Measurements from ENCODE around the gene C2CD4B.

DNA sequence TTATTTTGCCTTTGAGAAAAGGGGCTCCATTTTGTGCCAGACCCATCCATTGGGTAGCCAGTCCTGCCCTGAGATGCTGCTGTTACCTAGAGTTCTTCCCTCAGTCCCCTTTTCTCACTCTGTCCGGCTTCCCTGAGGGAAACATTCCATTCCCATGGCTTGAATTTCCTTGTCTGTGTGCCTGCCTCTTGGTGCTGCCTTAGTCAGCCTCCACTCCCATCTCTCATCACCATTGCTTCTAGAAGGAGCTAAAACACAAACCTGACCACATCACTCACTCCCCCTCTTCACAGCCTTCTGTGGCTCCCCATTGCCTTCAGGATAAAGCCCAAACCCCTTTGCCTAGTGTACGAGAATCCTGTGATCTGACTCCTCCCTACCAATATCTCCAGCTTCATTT lies 25.2 kb upstream of the C2CD4B start:
- TF ChIP-seq, protein P1, sequence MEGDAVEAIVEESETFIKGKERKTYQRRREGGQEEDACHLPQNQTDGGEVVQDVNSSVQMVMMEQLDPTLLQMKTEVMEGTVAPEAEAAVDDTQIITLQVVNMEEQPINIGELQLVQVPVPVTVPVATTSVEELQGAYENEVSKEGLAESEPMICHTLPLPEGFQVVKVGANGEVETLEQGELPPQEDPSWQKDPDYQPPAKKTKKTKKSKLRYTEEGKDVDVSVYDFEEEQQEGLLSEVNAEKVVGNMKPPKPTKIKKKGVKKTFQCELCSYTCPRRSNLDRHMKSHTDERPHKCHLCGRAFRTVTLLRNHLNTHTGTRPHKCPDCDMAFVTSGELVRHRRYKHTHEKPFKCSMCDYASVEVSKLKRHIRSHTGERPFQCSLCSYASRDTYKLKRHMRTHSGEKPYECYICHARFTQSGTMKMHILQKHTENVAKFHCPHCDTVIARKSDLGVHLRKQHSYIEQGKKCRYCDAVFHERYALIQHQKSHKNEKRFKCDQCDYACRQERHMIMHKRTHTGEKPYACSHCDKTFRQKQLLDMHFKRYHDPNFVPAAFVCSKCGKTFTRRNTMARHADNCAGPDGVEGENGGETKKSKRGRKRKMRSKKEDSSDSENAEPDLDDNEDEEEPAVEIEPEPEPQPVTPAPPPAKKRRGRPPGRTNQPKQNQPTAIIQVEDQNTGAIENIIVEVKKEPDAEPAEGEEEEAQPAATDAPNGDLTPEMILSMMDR (IDR thresholded peaks at IDR 0.05; ENCODE audit: insufficient read depth, low read length, poor library complexity, severe bottlenecking): no peak
- no peak for TF ChIP-seq EZH2phosphoT487 (conservative IDR thresholded peaks at IDR 0.05; ENCODE audit: low read length)
